ENCODE data around the gene NUDCD2.

Gene NUDCD2, protein sequence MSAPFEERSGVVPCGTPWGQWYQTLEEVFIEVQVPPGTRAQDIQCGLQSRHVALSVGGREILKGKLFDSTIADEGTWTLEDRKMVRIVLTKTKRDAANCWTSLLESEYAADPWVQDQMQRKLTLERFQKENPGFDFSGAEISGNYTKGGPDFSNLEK

DNA sequence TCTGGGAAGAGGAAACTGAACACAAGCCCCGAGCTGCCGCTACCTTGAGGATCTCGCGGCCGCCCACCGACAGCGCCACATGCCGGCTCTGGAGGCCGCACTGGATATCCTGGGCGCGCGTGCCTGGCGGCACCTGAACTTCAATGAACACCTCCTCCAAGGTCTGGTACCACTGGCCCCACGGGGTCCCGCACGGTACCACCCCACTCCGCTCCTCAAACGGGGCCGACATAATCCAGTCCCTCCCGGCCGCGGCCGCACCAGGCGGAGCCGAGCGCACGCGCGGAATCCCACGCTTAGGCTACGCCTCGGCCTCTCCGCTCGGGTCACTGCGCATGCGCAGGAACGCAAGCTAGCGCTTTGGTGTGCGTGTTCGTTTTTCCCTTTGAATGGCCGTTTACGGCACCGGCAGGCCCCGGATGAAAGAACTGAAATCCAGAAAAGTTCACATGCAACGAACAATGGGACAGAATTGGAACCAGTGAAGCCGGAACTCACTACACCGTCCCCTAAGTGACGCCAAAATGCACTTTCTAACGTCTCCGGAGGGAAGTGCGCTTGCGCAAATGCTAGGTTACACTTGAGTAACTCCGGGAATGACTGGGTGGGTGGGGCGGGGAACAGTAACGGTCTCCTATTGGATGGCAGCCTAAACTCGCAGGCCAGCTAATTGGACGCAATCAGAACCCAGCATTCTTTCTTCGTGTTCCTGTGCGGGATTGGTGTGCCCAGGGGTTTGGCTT, at the start of gene NUDCD2:
Gene NUDCD2 (minus strand): TSS at position 284 of the 743 bp plus-strand sequence. CDS start 52 bp downstream, at position 232.
- Histone ChIP-seq H3K36me3 (ENCODE audit: control insufficient read depth in 1 of 2, insufficient read depth in 2 of 2, low read length in 2 of 2) (peaks cover 4 to 18% of the 10 kb centered on the region in 2 donors), H3K4me1 (ENCODE audit: control insufficient read depth in 1 of 2, insufficient read depth in 2 of 2, low read length in 2 of 2) (peaks cover 5 to 25% of the 10 kb centered on the region in 2 donors), H3K4me3 (ENCODE audit: low read depth in 1 of 2, low read length in 2 of 2) (peak within 1 kb of the TSS; percentile 77 to 84), H3K9me3 (ENCODE audit: control insufficient read depth in 1 of 2, low read length in 2 of 2) (no peaks in the 10 kb centered on the region), H3K27me3 (ENCODE audit: low read depth, low read length) (no peaks in the 10 kb centered on the region), H3K27ac (ENCODE audit: low read length) (peak within 1 kb of the TSS; percentile 99)

DNA sequence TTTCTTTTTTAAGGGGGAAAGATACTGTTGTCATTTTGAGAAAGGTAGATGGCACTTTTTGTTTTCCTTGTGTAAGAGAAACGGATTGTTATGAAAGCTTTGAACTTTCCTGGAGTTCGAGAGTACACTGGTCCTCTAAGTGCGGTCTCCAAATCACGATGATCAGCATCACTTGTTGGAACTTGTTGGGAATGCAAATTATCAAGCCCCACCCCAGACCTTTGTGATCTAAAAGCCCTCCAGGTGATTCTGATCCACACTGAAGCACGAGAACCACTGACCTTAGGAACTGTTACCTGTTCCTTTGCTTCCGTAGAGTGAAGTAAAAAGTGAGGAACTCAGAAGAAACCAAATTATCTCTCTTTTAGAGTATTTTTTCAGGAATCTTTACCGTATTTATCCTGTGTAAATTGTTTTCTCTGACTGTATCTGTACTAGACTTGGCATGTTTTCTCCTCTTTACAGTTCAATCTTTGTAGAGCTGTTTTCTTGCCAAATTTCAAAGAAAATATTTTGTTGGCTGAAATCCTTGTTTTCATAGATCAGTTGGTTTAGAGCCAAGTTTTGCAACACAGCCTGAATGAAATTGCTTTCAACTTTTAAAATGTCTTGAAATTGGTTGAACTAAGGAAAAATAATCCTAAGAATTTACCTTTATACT, 49.5 kb upstream of the NUDCD2 start:
- Histone ChIP-seq H3K4me1 (ENCODE audit: control insufficient read depth in 1 of 2, insufficient read depth in 2 of 2, low read length in 2 of 2) (peaks cover 15 to 34% of the 10 kb centered on the region in 2 donors), H3K27ac (ENCODE audit: low read length) (peak overlapping the region; percentile 100), H3K9me3 (ENCODE audit: control insufficient read depth in 1 of 2, low read length in 2 of 2) (no peaks in the 10 kb centered on the region), H3K4me3 (ENCODE audit: low read depth in 1 of 2, low read length in 2 of 2) (peak overlapping the region; percentile 36 to 45), H3K27me3 (ENCODE audit: low read depth, low read length) (no peaks in the 10 kb centered on the region), H3K36me3 (ENCODE audit: control insufficient read depth in 1 of 2, insufficient read depth in 2 of 2, low read length in 2 of 2) (peaks cover 11 to 17% of the 10 kb centered on the region in 2 donors)

DNA sequence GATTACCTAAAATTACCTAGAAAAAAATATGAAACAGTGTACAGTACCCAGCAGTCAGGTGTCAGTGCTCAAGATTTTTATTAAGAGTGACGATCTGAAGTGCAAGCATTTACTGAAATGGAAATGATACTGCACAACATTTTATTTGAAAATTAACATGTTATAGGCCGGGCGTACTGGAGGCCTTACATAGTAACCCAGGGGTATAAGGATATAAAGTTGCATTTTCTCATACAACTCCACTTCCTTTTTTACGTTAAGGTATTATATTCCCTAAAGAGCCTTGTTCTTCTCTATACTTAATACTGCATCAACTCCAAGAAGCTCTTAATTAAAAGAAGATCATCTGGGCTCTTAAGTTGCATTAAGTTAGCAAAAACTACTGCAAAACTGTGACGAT, 48.9 kb upstream of the NUDCD2 start:
- Histone ChIP-seq H3K27me3 (ENCODE audit: low read depth, low read length) (no peaks in the 10 kb centered on the region), H3K36me3 (ENCODE audit: control insufficient read depth in 1 of 2, insufficient read depth in 2 of 2, low read length in 2 of 2) (peaks cover 10 to 14% of the 10 kb centered on the region in 2 donors), H3K4me3 (ENCODE audit: low read depth in 1 of 2, low read length in 2 of 2) (peak overlapping the region; percentile 36 to 45), H3K4me1 (ENCODE audit: control insufficient read depth in 1 of 2, insufficient read depth in 2 of 2, low read length in 2 of 2) (peaks cover 15 to 34% of the 10 kb centered on the region in 2 donors), H3K9me3 (ENCODE audit: control insufficient read depth in 1 of 2, low read length in 2 of 2) (no peaks in the 10 kb centered on the region), H3K27ac (ENCODE audit: low read length) (peak overlapping the region; percentile 100)

DNA sequence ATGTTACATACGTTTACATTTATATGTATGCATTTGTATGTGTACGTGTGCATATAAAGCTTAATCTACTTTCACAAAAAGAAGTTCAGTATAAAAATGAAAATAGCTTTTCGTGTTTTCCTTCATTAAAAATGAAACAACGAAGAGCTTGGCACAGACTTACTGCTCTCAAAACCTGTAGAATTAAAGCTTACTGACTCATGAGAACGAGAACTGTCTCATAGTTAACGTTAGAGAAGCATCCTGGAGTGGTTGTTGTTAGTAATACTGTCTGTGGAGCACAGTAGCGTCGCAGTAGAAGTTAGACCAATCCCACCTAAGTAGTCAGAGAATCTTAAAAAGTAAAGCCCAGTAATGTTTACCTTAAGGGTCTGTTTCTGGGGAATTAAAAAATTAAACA, 46.8 kb upstream of the NUDCD2 start:
- peaks cover 0 to 4% of the 10 kb centered on the region in 2 donors for H3K36me3 ChIP-seq (ENCODE audit: control insufficient read depth in 1 of 2, insufficient read depth in 2 of 2, low read length in 2 of 2)
- no peaks in the 10 kb centered on the region for H3K27me3 ChIP-seq (ENCODE audit: low read depth, low read length)
- peak overlapping the region; percentile 73 to 100 for H3K4me3 ChIP-seq (ENCODE audit: low read depth in 1 of 2, low read length in 2 of 2)
- H3K27ac ChIP-seq (ENCODE audit: low read length): peak overlapping the region; percentile 100
- H3K9me3 ChIP-seq (ENCODE audit: control insufficient read depth in 1 of 2, low read length in 2 of 2): no peaks in the 10 kb centered on the region
- peaks cover 15 to 26% of the 10 kb centered on the region in 2 donors for H3K4me1 ChIP-seq (ENCODE audit: control insufficient read depth in 1 of 2, insufficient read depth in 2 of 2, low read length in 2 of 2)

DNA sequence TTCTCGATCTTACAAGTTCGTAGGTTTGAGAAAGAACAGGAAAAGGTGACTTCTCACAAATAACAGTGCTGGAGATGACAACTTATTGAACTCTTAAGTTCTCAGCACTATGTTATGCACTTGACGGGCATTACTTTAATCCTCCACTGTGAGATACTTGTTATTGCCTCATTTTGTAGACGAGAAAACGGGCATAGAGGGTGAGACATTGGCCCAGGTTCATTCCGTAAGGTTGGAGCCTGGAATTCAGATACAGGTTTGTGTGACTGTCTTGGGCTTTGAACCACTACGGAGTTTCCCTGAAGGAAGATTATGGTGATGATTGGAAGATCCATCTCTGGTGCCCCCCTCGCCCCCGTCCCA, 46.2 kb upstream of the NUDCD2 start:
- Histone ChIP-seq H3K36me3 (ENCODE audit: control insufficient read depth in 1 of 2, insufficient read depth in 2 of 2, low read length in 2 of 2) (peaks cover 0 to 4% of the 10 kb centered on the region in 2 donors), H3K4me3 (ENCODE audit: low read depth in 1 of 2, low read length in 2 of 2) (peak overlapping the region; percentile 73 to 100), H3K27me3 (ENCODE audit: low read depth, low read length) (no peaks in the 10 kb centered on the region), H3K9me3 (ENCODE audit: control insufficient read depth in 1 of 2, low read length in 2 of 2) (no peaks in the 10 kb centered on the region), H3K27ac (ENCODE audit: low read length) (peak overlapping the region; percentile 100), H3K4me1 (ENCODE audit: control insufficient read depth in 1 of 2, insufficient read depth in 2 of 2, low read length in 2 of 2) (peaks cover 15 to 26% of the 10 kb centered on the region in 2 donors)

GRCh38 chr5:163505368-163506094, 45.6 kb upstream of the NUDCD2 start, which contains the start of gene MAT2B:
MAT2B (plus strand) TSS chr5:163505619; CDS start chr5:163505687, 68 bp downstream.
- Histone ChIP-seq H3K9me3 (ENCODE audit: control insufficient read depth in 1 of 2, low read length in 2 of 2) (no peaks in the 10 kb centered on the region), H3K4me3 (ENCODE audit: low read depth in 1 of 2, low read length in 2 of 2) (peak within 1 kb of the TSS; percentile 73 to 100), H3K27ac (ENCODE audit: low read length) (peak within 1 kb of the TSS; percentile 100), H3K36me3 (ENCODE audit: control insufficient read depth in 1 of 2, insufficient read depth in 2 of 2, low read length in 2 of 2) (peaks cover 0 to 4% of the 10 kb centered on the region in 2 donors), H3K27me3 (ENCODE audit: low read depth, low read length) (no peaks in the 10 kb centered on the region), H3K4me1 (ENCODE audit: control insufficient read depth in 1 of 2, insufficient read depth in 2 of 2, low read length in 2 of 2) (peaks cover 15 to 26% of the 10 kb centered on the region in 2 donors)

DNA sequence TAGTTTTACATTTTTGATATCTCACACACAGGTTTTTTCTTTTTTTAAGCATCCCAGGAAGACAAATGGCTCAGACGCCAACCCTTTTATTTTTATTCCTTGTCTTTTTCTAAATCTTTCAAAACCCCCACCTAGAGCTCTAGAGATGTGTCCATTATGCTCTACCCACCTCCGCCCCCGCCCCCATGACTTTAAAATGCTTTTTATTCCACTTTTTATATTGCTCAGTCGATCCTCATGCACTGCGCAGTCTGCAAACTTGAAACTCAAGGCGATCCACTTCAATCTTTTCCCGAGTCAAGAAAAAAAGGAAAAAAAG, 45.1 kb upstream of the NUDCD2 start:
- Histone ChIP-seq H3K4me3 (ENCODE audit: low read depth in 1 of 2, low read length in 2 of 2) (peak overlapping the region; percentile 73 to 100), H3K27me3 (ENCODE audit: low read depth, low read length) (no peaks in the 10 kb centered on the region), H3K27ac (ENCODE audit: low read length) (peak overlapping the region; percentile 100), H3K4me1 (ENCODE audit: control insufficient read depth in 1 of 2, insufficient read depth in 2 of 2, low read length in 2 of 2) (peaks cover 15 to 26% of the 10 kb centered on the region in 2 donors), H3K36me3 (ENCODE audit: control insufficient read depth in 1 of 2, insufficient read depth in 2 of 2, low read length in 2 of 2) (peaks cover 0 to 4% of the 10 kb centered on the region in 2 donors), H3K9me3 (ENCODE audit: control insufficient read depth in 1 of 2, low read length in 2 of 2) (no peaks in the 10 kb centered on the region)

- peaks cover 9 to 24% of the 10 kb centered on the region in 2 donors for H3K4me1 ChIP-seq (ENCODE audit: control insufficient read depth in 1 of 2, insufficient read depth in 2 of 2, low read length in 2 of 2)
- H3K9me3 ChIP-seq (ENCODE audit: control insufficient read depth in 1 of 2, low read length in 2 of 2): no peaks in the 10 kb centered on the region
- peak overlapping the region; percentile 73 to 100 for H3K4me3 ChIP-seq (ENCODE audit: low read depth in 1 of 2, low read length in 2 of 2)
- peak overlapping the region; percentile 100 for H3K27ac ChIP-seq (ENCODE audit: low read length)
- H3K36me3 ChIP-seq (ENCODE audit: control insufficient read depth in 1 of 2, insufficient read depth in 2 of 2, low read length in 2 of 2): peaks cover 0 to 4% of the 10 kb centered on the region in 2 donors
- H3K27me3 ChIP-seq (ENCODE audit: low read depth, low read length): no peaks in the 10 kb centered on the region
Observed at GRCh38 chr5:163504079-163504931, 44.4 kb upstream of the NUDCD2 start.

GRCh38 chr5:163503106-163504078, 43.5 kb upstream of the NUDCD2 start:
- no peaks in the 10 kb centered on the region for H3K9me3 ChIP-seq (ENCODE audit: control insufficient read depth in 1 of 2, low read length in 2 of 2)
- peaks cover 0 to 4% of the 10 kb centered on the region in 2 donors for H3K36me3 ChIP-seq (ENCODE audit: control insufficient read depth in 1 of 2, insufficient read depth in 2 of 2, low read length in 2 of 2)
- H3K4me1 ChIP-seq (ENCODE audit: control insufficient read depth in 1 of 2, insufficient read depth in 2 of 2, low read length in 2 of 2): peaks cover under 1 to 15% of the 10 kb centered on the region in 2 donors
- no peaks in the 10 kb centered on the region for H3K27me3 ChIP-seq (ENCODE audit: low read depth, low read length)
- peak overlapping the region; percentile 73 to 100 for H3K4me3 ChIP-seq (ENCODE audit: low read depth in 1 of 2, low read length in 2 of 2)
- peak overlapping the region; percentile 100 for H3K27ac ChIP-seq (ENCODE audit: low read length)
